Rectal smooth muscle tissue (tissue), 1 donor: ENCODE measurements around the gene WDPCP.
"Not testable (repeated sequence)": the region's sequence is repeated elsewhere in the genome, so short reads cannot be mapped to it uniquely, and the experiment has no call there.

Experiments
- H3K27ac ChIP-seq: one replicate; pipeline ENCODE4 v1.7.0; 2013; ENCODE audit warnings: low read depth, low read length, inconsistent platforms
- H3K27me3 ChIP-seq: one replicate; pipeline ENCODE4 v1.7.0; 2013; ENCODE audit warnings: low read length; ENCODE audit not compliant: control insufficient read depth, insufficient read depth
- H3K36me3 ChIP-seq: one replicate; pipeline ENCODE4 v1.7.0; 2013; ENCODE audit warnings: low read length; ENCODE audit not compliant: control insufficient read depth, insufficient read depth
- H3K4me1 ChIP-seq: one replicate; pipeline ENCODE4 v1.7.0; 2013; ENCODE audit warnings: low read length; ENCODE audit not compliant: control insufficient read depth, insufficient read depth
- H3K4me3 ChIP-seq: one replicate; pipeline ENCODE4 v1.7.0; 2013; ENCODE audit warnings: low read length
- H3K9ac ChIP-seq: one replicate; pipeline ENCODE4 v1.7.0; 2013; ENCODE audit warnings: low read length

The WDPCP gene

GRCh38 chr2:63086687-63087086 is 501.6 kb downstream of the WDPCP start:
- H3K27me3 ChIP-seq = no peaks in the 10 kb centered on the region
- no peak overlapping the region for H3K4me3 ChIP-seq
- H3K36me3 ChIP-seq = no peaks in the 10 kb centered on the region
- H3K9ac ChIP-seq = no peak overlapping the region
- H3K27ac ChIP-seq = no peak overlapping the region
- H3K4me1 ChIP-seq = no peaks in the 10 kb centered on the region

DNA sequence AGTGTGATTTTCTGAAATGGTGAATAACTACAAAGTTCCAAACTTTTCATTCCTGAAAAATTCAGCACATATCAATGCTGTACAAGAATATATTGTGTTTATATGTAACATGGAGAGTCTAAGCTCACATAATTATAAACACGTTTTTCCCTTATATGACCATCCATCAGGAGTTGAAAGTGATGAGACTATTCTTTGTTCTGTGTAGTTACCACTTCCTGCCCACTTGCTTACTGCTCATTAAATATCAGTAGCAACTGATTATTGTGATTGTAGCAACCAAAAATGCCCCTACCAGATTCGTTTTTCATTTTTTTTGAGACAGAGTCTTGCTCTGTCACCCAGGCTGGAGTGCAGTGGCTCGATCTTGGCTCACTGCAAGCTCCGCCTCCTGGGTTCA is 506.9 kb downstream of the WDPCP start:
- no peak overlapping the region for H3K27ac ChIP-seq
- H3K36me3 ChIP-seq = no peaks in the 10 kb centered on the region
- no peak overlapping the region for H3K9ac ChIP-seq
- H3K4me1 ChIP-seq = no peaks in the 10 kb centered on the region
- H3K4me3 ChIP-seq = no peak overlapping the region
- H3K27me3 ChIP-seq = no peaks in the 10 kb centered on the region

GRCh38 chr2:63078852-63079606 is 509.2 kb downstream of the WDPCP start:
- no peaks in the 10 kb centered on the region for H3K27me3 ChIP-seq
- H3K4me3 ChIP-seq = no peak overlapping the region
- no peaks in the 10 kb centered on the region for H3K4me1 ChIP-seq
- H3K9ac ChIP-seq = no peak overlapping the region
- H3K27ac ChIP-seq = no peak overlapping the region
- H3K36me3 ChIP-seq = no peaks in the 10 kb centered on the region

DNA sequence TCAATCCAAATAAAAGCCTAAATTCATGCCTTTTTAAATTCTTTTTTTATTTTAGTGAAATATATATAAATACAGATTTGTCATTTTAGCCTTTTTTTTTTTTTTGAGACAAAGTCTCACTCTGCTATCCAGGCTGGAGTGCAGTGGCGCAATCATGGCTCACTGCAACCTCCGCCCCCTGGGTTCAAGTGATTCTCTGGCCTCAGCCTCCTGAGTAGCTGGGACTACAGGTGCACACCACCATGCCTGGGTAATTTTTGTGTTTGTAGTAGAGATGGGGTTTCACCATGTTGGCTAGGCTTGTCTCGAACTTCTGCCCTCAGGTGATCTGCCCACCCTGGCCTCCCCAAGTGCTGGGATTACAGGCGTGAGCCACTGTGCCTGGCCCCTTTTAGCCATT is 513.9 kb downstream of the WDPCP start:
- H3K27ac ChIP-seq, H3K9ac ChIP-seq, H3K4me1 ChIP-seq, H3K4me3 ChIP-seq, H3K27me3 ChIP-seq, H3K36me3 ChIP-seq: not testable (repeated sequence)

DNA sequence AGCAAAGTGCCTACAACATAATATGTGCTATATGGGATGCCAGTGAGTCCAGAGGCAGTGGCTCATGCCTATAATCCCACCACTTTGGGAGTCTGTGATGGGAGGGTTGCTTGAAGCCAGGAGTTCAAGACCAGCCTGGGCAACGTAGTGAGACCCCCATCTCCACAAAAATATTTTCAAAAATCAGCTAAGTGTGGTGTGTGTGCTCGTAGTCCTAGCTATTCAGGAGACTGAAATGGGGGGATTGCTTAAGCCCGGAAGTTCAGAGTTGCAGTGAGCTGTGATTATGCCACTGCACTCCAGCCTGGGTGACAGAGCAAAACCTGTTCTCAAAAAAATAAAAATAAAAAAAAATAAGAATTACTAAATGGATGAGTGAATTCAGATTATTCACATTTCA is 514.3 kb downstream of the WDPCP start:
- no peak overlapping the region for H3K9ac ChIP-seq
- H3K4me1 ChIP-seq = no peaks in the 10 kb centered on the region
- no peak overlapping the region for H3K27ac ChIP-seq

GRCh38 chr2:63071664-63072063 is 516.6 kb downstream of the WDPCP start:
- Histone ChIP-seq H3K9ac (no peak overlapping the region), H3K27me3 (peaks cover under 1% of the 10 kb centered on the region)

More for the DNA sequence above, 514.3 kb downstream of the WDPCP start:
- H3K4me3 ChIP-seq = no peak overlapping the region
- no peaks in the 10 kb centered on the region for H3K27me3 ChIP-seq
- H3K36me3 ChIP-seq = no peaks in the 10 kb centered on the region

More at GRCh38 chr2:63071664-63072063, 516.6 kb downstream of the WDPCP start:
- Histone ChIP-seq H3K36me3 (no peaks in the 10 kb centered on the region), H3K4me3 (no peak overlapping the region), H3K27ac (no peak overlapping the region), H3K4me1 (no peaks in the 10 kb centered on the region)
